Measurements from ENCODE around the gene PBX4.

Gene PBX4

GRCh38 chr19:19591133-19591825 lies 27.2 kb downstream of the PBX4 start:
- peak; percentile 57 for DNase-seq (ENCODE audit: low read depth)

- DNase-seq (ENCODE audit: low read depth), result no peak
Observed at GRCh38 chr19:19588546-19588945, 29.9 kb downstream of the PBX4 start.

- DNase-seq (ENCODE audit: low read depth), result no peak
Observed at GRCh38 chr19:19587771-19588170, 30.7 kb downstream of the PBX4 start.

- no peak for DNase-seq (ENCODE audit: low read depth)
Observed at GRCh38 chr19:19584356-19584755, 34.1 kb downstream of the PBX4 start.

- DNase-seq (ENCODE audit: low read depth), result no peak
Observed at GRCh38 chr19:19582471-19582870, 36.0 kb downstream of the PBX4 start.

- DNase-seq (ENCODE audit: low read depth), result no peak
Observed at GRCh38 chr19:19581391-19581790, 37.1 kb downstream of the PBX4 start.

- DNase-seq (ENCODE audit: low read depth), result no peak
Observed at GRCh38 chr19:19580418-19580817, 38.1 kb downstream of the PBX4 start.

GRCh38 chr19:19579533-19580361 lies 38.7 kb downstream of the PBX4 start:
- no peak for DNase-seq (ENCODE audit: low read depth)

- no peak for DNase-seq (ENCODE audit: low read depth)
Observed at GRCh38 chr19:19578252-19578651, 40.2 kb downstream of the PBX4 start.

GRCh38 chr19:19575411-19575810 lies 43.1 kb downstream of the PBX4 start:
- DNase-seq (ENCODE audit: low read depth), result no peak

GRCh38 chr19:19571071-19571786 lies 47.3 kb downstream of the PBX4 start:
- no peak for DNase-seq (ENCODE audit: low read depth)

GRCh38 chr19:19570571-19570970 lies 47.9 kb downstream of the PBX4 start:
- DNase-seq (ENCODE audit: low read depth), result no peak

- DNase-seq (ENCODE audit: low read depth), result no peak
Observed at GRCh38 chr19:19568802-19569756, 49.4 kb downstream of the PBX4 start.

GRCh38 chr19:19567391-19567790 lies 51.1 kb downstream of the PBX4 start:
- DNase-seq (ENCODE audit: low read depth), result no peak

- no peak for DNase-seq (ENCODE audit: low read depth)
Observed at GRCh38 chr19:19566306-19566705, 52.2 kb downstream of the PBX4 start.

GRCh38 chr19:19563348-19563848 lies 55.1 kb downstream of the PBX4 start:
- no peak for DNase-seq (ENCODE audit: low read depth)

GRCh38 chr19:19562665-19563347 lies 55.7 kb downstream of the PBX4 start:
- DNase-seq (ENCODE audit: low read depth), result no peak

- DNase-seq (ENCODE audit: low read depth), result no peak
Observed at GRCh38 chr19:19561946-19562664, 56.4 kb downstream of the PBX4 start.

GRCh38 chr19:19559931-19560330 lies 58.6 kb downstream of the PBX4 start:
- DNase-seq (ENCODE audit: low read depth), result no peak

- DNase-seq (ENCODE audit: low read depth), result no peak
Observed at GRCh38 chr19:19558636-19559035, 59.9 kb downstream of the PBX4 start.
